Measurements from ENCODE around the gene RUNX3. TPM values are rescaled to one million over a fixed set of nuclear protein-coding genes. Genes with fewer than 3 reads are reported as not detected.

The RUNX3 gene
- polyA plus RNA-seq, 1 donor (not counting 4 experiments of a cell fraction or from before 2014, with no cell fraction given) = not detected

DNA sequence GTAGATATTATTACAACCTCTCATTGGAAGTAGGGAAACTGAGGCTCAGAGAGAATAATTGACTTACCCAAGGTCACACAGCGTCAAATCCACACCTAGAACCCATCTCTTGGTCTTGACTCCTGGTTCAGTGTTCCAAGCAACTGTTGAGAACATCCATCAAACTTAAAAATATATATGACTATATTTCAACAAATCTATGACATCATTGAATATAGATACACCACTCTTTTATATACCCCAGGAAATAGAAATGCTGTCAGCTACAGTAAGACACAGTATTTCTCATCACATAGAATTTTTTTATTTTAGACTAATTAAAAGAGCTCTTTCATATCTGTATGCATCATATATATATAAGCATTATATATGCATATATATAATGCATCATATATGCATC is 56.9 kb downstream of the RUNX3 start:
- Histone ChIP-seq H3K9ac (ENCODE audit: control insufficient read depth, extremely low read depth, insufficient read depth, low read length) (no peak overlapping the region), H3K4me2 (ENCODE audit: control insufficient read depth, extremely low read depth, insufficient read depth, low read depth, low read length) (no peak overlapping the region), H3K79me2 (ENCODE audit: control insufficient read depth, insufficient read depth, low read length) (no peaks in the 10 kb centered on the region), H3K9me1 (ENCODE audit: control insufficient read depth, extremely low read depth, insufficient read depth, low read length) (no peaks in the 10 kb centered on the region), H3K4me1 (ENCODE audit: control insufficient read depth, extremely low read depth, insufficient read depth, low read length) (peaks cover 13% of the 10 kb centered on the region), H2AFZ (ENCODE audit: control insufficient read depth, low read length) (no peak overlapping the region), H3K27ac (ENCODE audit: control insufficient read depth, insufficient read depth, low read length) (no peak overlapping the region), H3K9me3 (ENCODE audit: control insufficient read depth, low read depth, low read length) (no peaks in the 10 kb centered on the region), H3K4me3 (ENCODE audit: control insufficient read depth in 2 of 3, extremely low read depth in 1 of 3, insufficient read depth in 2 of 3, low read depth in 1 of 3, low read length in 3 of 3) (no peak overlapping the region), H3K27me3 (ENCODE audit: control insufficient read depth, extremely low read depth, insufficient read depth, low read length) (peaks cover 3% of the 10 kb centered on the region), H3K36me3 (ENCODE audit: control insufficient read depth in 2 of 2, extremely low read depth in 1 of 2, insufficient read depth in 2 of 2, low read length in 2 of 2) (no peaks in the 10 kb centered on the region), H4K20me1 (ENCODE audit: control insufficient read depth, extremely low read depth, insufficient read depth, low read length) (peaks cover 1% of the 10 kb centered on the region)
- DNase-seq (ENCODE audit: low read depth, low spot score) (no peak), FAIRE-seq (no peak)
- TF ChIP-seq EZH2 (IDR thresholded peaks at IDR 0.05; ENCODE audit: low read length) = no peak
- TF ChIP-seq, protein P1, sequence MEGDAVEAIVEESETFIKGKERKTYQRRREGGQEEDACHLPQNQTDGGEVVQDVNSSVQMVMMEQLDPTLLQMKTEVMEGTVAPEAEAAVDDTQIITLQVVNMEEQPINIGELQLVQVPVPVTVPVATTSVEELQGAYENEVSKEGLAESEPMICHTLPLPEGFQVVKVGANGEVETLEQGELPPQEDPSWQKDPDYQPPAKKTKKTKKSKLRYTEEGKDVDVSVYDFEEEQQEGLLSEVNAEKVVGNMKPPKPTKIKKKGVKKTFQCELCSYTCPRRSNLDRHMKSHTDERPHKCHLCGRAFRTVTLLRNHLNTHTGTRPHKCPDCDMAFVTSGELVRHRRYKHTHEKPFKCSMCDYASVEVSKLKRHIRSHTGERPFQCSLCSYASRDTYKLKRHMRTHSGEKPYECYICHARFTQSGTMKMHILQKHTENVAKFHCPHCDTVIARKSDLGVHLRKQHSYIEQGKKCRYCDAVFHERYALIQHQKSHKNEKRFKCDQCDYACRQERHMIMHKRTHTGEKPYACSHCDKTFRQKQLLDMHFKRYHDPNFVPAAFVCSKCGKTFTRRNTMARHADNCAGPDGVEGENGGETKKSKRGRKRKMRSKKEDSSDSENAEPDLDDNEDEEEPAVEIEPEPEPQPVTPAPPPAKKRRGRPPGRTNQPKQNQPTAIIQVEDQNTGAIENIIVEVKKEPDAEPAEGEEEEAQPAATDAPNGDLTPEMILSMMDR (optimal IDR thresholded peaks at IDR 0.05 in 1 of 3, IDR thresholded peaks at IDR 0.05 in 1 of 3, conservative IDR thresholded peaks at IDR 0.05 in 1 of 3; ENCODE audit: extremely low read depth in 1 of 3, insufficient read depth in 2 of 3, low read length in 3 of 3) = no peak
- dilution Hi-C loops (cut with MboI; ENCODE audit: extremely low pct_ligation_motif_present, low sequenced_read_pairs) = no loop called here

DNA sequence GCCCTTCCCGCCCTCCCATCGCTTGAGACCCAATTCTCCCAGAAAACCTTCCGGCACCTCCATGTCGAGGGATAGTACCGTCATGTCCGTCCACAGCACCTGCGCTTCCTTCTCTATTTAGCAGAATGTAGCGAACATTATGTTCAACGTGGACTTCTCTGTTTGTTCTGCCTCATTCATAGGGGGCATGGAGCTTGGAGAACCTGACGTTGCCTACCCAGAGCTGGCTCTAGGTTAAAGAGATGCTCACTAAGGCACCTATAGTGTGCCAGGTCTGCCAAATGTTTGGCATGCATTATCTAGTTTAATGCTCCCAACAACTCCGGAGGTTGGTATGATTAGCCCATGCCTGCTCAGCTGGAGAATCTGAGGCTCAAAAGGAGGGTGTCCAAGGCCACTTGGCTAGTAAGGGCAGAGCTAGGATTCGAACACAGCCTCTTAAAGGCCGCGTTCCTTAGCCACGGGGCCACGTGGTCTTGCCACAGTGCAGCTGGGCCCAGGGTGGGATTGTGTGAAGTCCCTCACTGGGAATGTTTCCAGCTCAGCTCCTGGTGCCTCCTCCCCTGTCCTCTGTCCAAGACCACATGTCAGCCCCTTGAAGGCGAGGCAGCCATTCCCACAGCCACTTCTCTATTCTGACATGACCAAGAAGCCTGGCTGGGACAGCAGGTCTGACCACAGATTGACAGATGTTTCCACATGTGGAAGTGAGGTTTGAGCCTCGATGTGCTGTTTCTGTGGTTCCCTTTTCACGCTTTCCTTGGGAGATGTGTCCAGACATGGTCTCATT is 57.8 kb downstream of the RUNX3 start:
- Histone ChIP-seq H3K36me3 (ENCODE audit: control insufficient read depth in 2 of 2, extremely low read depth in 1 of 2, insufficient read depth in 2 of 2, low read length in 2 of 2) (no peaks in the 10 kb centered on the region), H3K27ac (ENCODE audit: control insufficient read depth, insufficient read depth, low read length) (no peak overlapping the region), H3K27me3 (ENCODE audit: control insufficient read depth, extremely low read depth, insufficient read depth, low read length) (peaks cover 7% of the 10 kb centered on the region), H2AFZ (ENCODE audit: control insufficient read depth, low read length) (no peak overlapping the region), H3K79me2 (ENCODE audit: control insufficient read depth, insufficient read depth, low read length) (no peaks in the 10 kb centered on the region), H3K9me1 (ENCODE audit: control insufficient read depth, extremely low read depth, insufficient read depth, low read length) (no peaks in the 10 kb centered on the region), H3K9me3 (ENCODE audit: control insufficient read depth, low read depth, low read length) (no peaks in the 10 kb centered on the region), H3K4me2 (ENCODE audit: control insufficient read depth, extremely low read depth, insufficient read depth, low read depth, low read length) (no peak overlapping the region), H3K9ac (ENCODE audit: control insufficient read depth, extremely low read depth, insufficient read depth, low read length) (no peak overlapping the region), H3K4me3 (ENCODE audit: control insufficient read depth in 2 of 3, extremely low read depth in 1 of 3, insufficient read depth in 2 of 3, low read depth in 1 of 3, low read length in 3 of 3) (no peak overlapping the region), H4K20me1 (ENCODE audit: control insufficient read depth, extremely low read depth, insufficient read depth, low read length) (no peaks in the 10 kb centered on the region), H3K4me1 (ENCODE audit: control insufficient read depth, extremely low read depth, insufficient read depth, low read length) (peaks cover 13% of the 10 kb centered on the region)
- no peak for FAIRE-seq
- TF ChIP-seq, protein P1 (optimal IDR thresholded peaks at IDR 0.05 in 1 of 3, IDR thresholded peaks at IDR 0.05 in 1 of 3, conservative IDR thresholded peaks at IDR 0.05 in 1 of 3; ENCODE audit: extremely low read depth in 1 of 3, insufficient read depth in 2 of 3, low read length in 3 of 3) = no peak
- no peak for TF ChIP-seq EZH2 (IDR thresholded peaks at IDR 0.05; ENCODE audit: low read length)
- no peak for DNase-seq (ENCODE audit: low read depth, low spot score)
- dilution Hi-C loops (cut with MboI; ENCODE audit: extremely low pct_ligation_motif_present, low sequenced_read_pairs) = no loop called here

All from keratinocyte (primary cell).